Endothelial cell of umbilical vein (primary cell): ENCODE measurements around the gene CTF1. TPM values are rescaled to one million over a fixed set of nuclear protein-coding genes. Genes with fewer than 3 reads are reported as not detected.

Experiments used
- BruUV-seq: library from RNA; stranded (reverse); fragments of 400-500 nt; replicated peaks from 2 replicates; lab custom pipeline; 2021; lab: Mats Ljungman, UMichigan
- CTCF ChIA-PET: fragments of 300-600, 350-600 bp; sonication (Branson Sonifier 250); formaldehyde crosslinking; loops from one replicate; lab custom pipeline; 2021; ENCODE audit warnings: antibody characterized with exemption, inconsistent platforms; lab: Charles Lee
- POLR2A ChIA-PET: fragments of 300-600, 350-600 bp; sonication (Branson Sonifier 250); formaldehyde crosslinking; loops from one replicate; lab custom pipeline; 2021; ENCODE audit warnings: antibody characterized with exemption, inconsistent platforms; lab: Charles Lee
- DNase-seq: peaks from one replicate; pipeline ENCODE4 v3.0.0-alpha.2; 2011; ENCODE audit warnings: low read depth, low spot score
- FAIRE-seq: peaks from 2 replicates; lab custom pipeline; 2011; peaks lifted over from hg19 to GRCh38; lab: Jason Lieb, UNC
- H2AFZ ChIP-seq: 2 replicates; pipeline ENCODE4 v1.6.0; 2012; ENCODE audit warnings: low read depth, low read length, control low read depth, inconsistent platforms
- H3K27ac ChIP-seq: 2 replicates; pipeline ENCODE4 v1.5.1; 2011; ENCODE audit warnings: low read depth, mild to moderate bottlenecking, control low read depth, low read length, moderate library complexity; ENCODE audit not compliant: insufficient read depth
- H3K27me3 ChIP-seq, 2 experiments: 2 replicates each; pipeline versions ENCODE4 v1.6.0 to v1.6.1; 2011; ENCODE audit warnings: low read length in 2 of 2, mixed read lengths in 1 of 2; ENCODE audit not compliant: control insufficient read depth in 2 of 2, insufficient read depth in 2 of 2
- H3K36me3 ChIP-seq, 2 experiments: 2 replicates in 1 of 2; 3 replicates in 1 of 2; pipeline ENCODE4 v1.5.1; 2011; ENCODE audit warnings: low read length in 2 of 2, mild to moderate bottlenecking in 1 of 2, moderate library complexity in 1 of 2; ENCODE audit not compliant: control insufficient read depth in 2 of 2, insufficient read depth in 2 of 2; ENCODE audit errors: extremely low read depth in 1 of 2
- H3K4me1 ChIP-seq: 3 replicates; pipeline ENCODE4 v1.5.1; 2011; ENCODE audit warnings: mild to moderate bottlenecking, low read length; ENCODE audit not compliant: control insufficient read depth, insufficient read depth; ENCODE audit errors: extremely low read depth
- H3K4me2 ChIP-seq: 2 replicates; pipeline ENCODE4 v1.6.1; 2011; ENCODE audit warnings: low read length, control low read depth, mixed read lengths; ENCODE audit not compliant: insufficient read depth
- H3K4me3 ChIP-seq, 3 experiments: fragments of 200-600 bp in 1 of 3; sonication (generic), shearing (Covaris generic) in 1 of 3; replicated peaks in 1 of 3; 2 replicates each; pipeline ENCODE4 v1.5.1; 2011 to 2016; ENCODE audit warnings: control low read depth in 3 of 3, low read length in 3 of 3, mild to moderate bottlenecking in 2 of 3, inconsistent platforms in 1 of 3, low read depth in 1 of 3, moderate library complexity in 1 of 3; ENCODE audit not compliant: insufficient read depth in 1 of 3
- H3K79me2 ChIP-seq: 2 replicates; pipeline ENCODE4 v1.6.0; 2012; ENCODE audit warnings: low read length, inconsistent platforms; ENCODE audit not compliant: control insufficient read depth, insufficient read depth
- H3K9ac ChIP-seq: replicated peaks from 2 replicates; pipeline ENCODE3; 2011; ENCODE audit warnings: low read length, control low read depth; ENCODE audit not compliant: insufficient read depth; ENCODE audit errors: extremely low read depth
- H3K9me1 ChIP-seq: replicated peaks from 3 replicates; pipeline ENCODE4 v1.6.0; 2011; ENCODE audit warnings: mild to moderate bottlenecking, low read length; ENCODE audit not compliant: control insufficient read depth, insufficient read depth; ENCODE audit errors: extremely low read depth
- H3K9me3 ChIP-seq: replicated peaks from 2 replicates; pipeline ENCODE4 v1.5.1; 2012; ENCODE audit warnings: low read length, inconsistent platforms; ENCODE audit not compliant: control insufficient read depth, insufficient read depth
- H4K20me1 ChIP-seq: replicated peaks from 2 replicates; pipeline ENCODE3; 2011; ENCODE audit warnings: mild to moderate bottlenecking, low read length; ENCODE audit not compliant: control insufficient read depth, insufficient read depth; ENCODE audit errors: extremely low read depth
- EZH2 ChIP-seq: IDR thresholded peaks from 2 replicates; pipeline ENCODE4 v1.6.1; 2012; ENCODE audit warnings: borderline replicate concordance, low read depth, mild to moderate bottlenecking, moderate library complexity, low read length, inconsistent platforms; ENCODE audit not compliant: severe bottlenecking
- FOS ChIP-seq: IDR thresholded peaks from 2 replicates; pipeline ENCODE4 v1.6.1; 2011; ENCODE audit warnings: mild to moderate bottlenecking, low read length, moderate library complexity, borderline replicate concordance; ENCODE audit not compliant: insufficient read depth
- GATA2 ChIP-seq: IDR thresholded peaks from 2 replicates; pipeline ENCODE4 v1.7.0; 2011; ENCODE audit warnings: low read depth, mild to moderate bottlenecking, moderate library complexity, mixed read lengths, low read length; ENCODE audit not compliant: insufficient read length, insufficient read depth
- JUN ChIP-seq: IDR thresholded peaks from 2 replicates; pipeline ENCODE4 v1.6.1; 2011; ENCODE audit warnings: borderline replicate concordance, low read depth; ENCODE audit not compliant: insufficient read length, insufficient read depth
- MYC ChIP-seq: IDR thresholded peaks from one replicate; pipeline ENCODE4 v1.6.1; 2011; ENCODE audit warnings: mild to moderate bottlenecking, low read depth, low read length
- POLR2A ChIP-seq: IDR thresholded peaks from 2 replicates; pipeline ENCODE4 v1.6.1; 2012; ENCODE audit warnings: low read depth, mild to moderate bottlenecking, control low read depth, low read length
- POLR2AphosphoS5 ChIP-seq: IDR thresholded peaks from 2 replicates; pipeline ENCODE4 v1.6.1; 2012; ENCODE audit warnings: low read depth, mild to moderate bottlenecking, control low read depth, low read length, moderate library complexity; ENCODE audit not compliant: insufficient read depth
- dilution Hi-C: fragments of 300-500 bp; cut with MboI; formaldehyde crosslinking; loops from one replicate; pipeline ENCODE4 v1.15.0; 2019; ENCODE audit warnings: low sequenced_read_pairs; ENCODE audit not compliant: extremely low pct_ligation_motif_present
- intact Hi-C: fragments of 100-400 bp; cut with micrococcal nuclease; formaldehyde crosslinking; loops from one replicate; pipeline ENCODE4 v1.10.0; 2022
- polyA plus RNA-seq, 4 experiments: library from polyadenylated mRNA; depleted of rRNA in 3 of 4; stranded (reverse) in 3 of 4; unstranded in 1 of 4; fragments of >200 nt; gene quantifications; 2 replicates each; pipeline versions ENCODE4 v1.2.1 to v1.2.3, GENCODE V29; 2011 to 2012; ENCODE audit warnings: missing spikeins in 1 of 4
- total RNA-seq: library from RNA; stranded (reverse); gene quantifications from 2 replicates; pipeline ENCODE4 v1.2.3, GENCODE V29; 2021
- TF ChIP-seq, protein P1 (sequence below): IDR thresholded peaks from 2 replicates; pipeline ENCODE4 v1.6.1; 2011; ENCODE audit not compliant: insufficient read depth, insufficient read length
- TF ChIP-seq, protein P2 (sequence below), 2 donors: IDR thresholded peaks; 1 replicate in 1 of 2; 2 replicates in 1 of 2; pipeline ENCODE4 v1.5.1; 2011; ENCODE audit warnings: low read length in 2 of 2, mild to moderate bottlenecking in 2 of 2, moderate library complexity in 2 of 2, control low read depth in 1 of 2, inconsistent platforms in 1 of 2, low read depth in 1 of 2; ENCODE audit not compliant: insufficient read depth in 1 of 2; ENCODE audit errors: extremely low read depth in 1 of 2

CTF1 gene
- total and polyA plus RNA-seq, 2 donors (not counting 3 experiments of a cell fraction or from before 2014, with no cell fraction given): 1.5 to 4.7 TPM

DNA sequence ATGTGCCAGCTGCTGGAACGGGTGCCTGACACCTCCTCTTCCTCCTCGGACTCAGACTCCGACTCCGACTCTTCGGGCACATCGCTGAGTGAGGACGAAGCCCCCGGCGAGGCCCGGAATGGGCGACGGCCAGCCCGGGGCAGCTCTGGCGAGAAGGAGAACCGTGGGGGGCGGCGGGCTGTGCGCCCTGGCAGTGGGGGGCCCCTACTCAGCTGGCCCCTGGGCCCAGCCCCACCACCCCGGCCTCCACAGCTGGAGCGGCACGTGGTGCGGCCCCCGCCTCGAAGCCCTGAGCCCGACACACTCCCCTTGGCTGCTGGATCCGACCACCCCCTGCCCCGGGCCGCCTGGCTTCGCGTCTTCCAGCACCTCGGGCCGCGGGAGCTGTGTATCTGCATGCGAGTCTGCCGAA, 33.8 kb downstream of the CTF1 start:
- Histone ChIP-seq H4K20me1 (no peaks in the 10 kb centered on the region), H3K36me3 (peaks cover 4 to 31% of the 10 kb centered on the region in 2 experiments), H3K79me2 (no peaks in the 10 kb centered on the region), H3K9ac (no peak overlapping the region), H3K9me1 (no peaks in the 10 kb centered on the region), H3K4me2 (no peak overlapping the region), H3K27ac (no peak overlapping the region), H2AFZ (no peak overlapping the region), H3K4me3 (no peak overlapping the region), H3K27me3 (no peaks in the 10 kb centered on the region), H3K9me3 (no peaks in the 10 kb centered on the region), H3K4me1 (no peaks in the 10 kb centered on the region)
- POLR2A ChIA-PET: no interaction called here
- CTCF ChIA-PET: interaction anchor here (0.8 to 0.9 kb wide), 2 partner anchors 12 to 85 kb away, joined by 3 to 5 read pairs; no protein-coding TSS in a partner anchor
- dilution Hi-C loops (no loop called here), intact Hi-C loops (no loop called here)
- no peak for FAIRE-seq
- no TSS peak for BruUV-seq
- TF ChIP-seq POLR2A (no peak), FOS (no peak), EZH2 (no peak), GATA2 (no peak), JUN (no peak), POLR2AphosphoS5 (no peak), MYC (no peak)
- TF ChIP-seq, protein P1, sequence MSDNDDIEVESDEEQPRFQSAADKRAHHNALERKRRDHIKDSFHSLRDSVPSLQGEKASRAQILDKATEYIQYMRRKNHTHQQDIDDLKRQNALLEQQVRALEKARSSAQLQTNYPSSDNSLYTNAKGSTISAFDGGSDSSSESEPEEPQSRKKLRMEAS: no peak
- TF ChIP-seq, protein P2, sequence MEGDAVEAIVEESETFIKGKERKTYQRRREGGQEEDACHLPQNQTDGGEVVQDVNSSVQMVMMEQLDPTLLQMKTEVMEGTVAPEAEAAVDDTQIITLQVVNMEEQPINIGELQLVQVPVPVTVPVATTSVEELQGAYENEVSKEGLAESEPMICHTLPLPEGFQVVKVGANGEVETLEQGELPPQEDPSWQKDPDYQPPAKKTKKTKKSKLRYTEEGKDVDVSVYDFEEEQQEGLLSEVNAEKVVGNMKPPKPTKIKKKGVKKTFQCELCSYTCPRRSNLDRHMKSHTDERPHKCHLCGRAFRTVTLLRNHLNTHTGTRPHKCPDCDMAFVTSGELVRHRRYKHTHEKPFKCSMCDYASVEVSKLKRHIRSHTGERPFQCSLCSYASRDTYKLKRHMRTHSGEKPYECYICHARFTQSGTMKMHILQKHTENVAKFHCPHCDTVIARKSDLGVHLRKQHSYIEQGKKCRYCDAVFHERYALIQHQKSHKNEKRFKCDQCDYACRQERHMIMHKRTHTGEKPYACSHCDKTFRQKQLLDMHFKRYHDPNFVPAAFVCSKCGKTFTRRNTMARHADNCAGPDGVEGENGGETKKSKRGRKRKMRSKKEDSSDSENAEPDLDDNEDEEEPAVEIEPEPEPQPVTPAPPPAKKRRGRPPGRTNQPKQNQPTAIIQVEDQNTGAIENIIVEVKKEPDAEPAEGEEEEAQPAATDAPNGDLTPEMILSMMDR (IDR thresholded peaks at IDR 0.05; ENCODE audit: extremely low read depth in 1 of 2, insufficient read depth in 1 of 2, low read depth in 1 of 2, low read length in 2 of 2): no peak
- DNase-seq: no peak
